HG02840 (cell line): ENCODE results near the gene HOXC6.

Experiments used
- ATAC-seq: cut with Tn5 transposase; IDR thresholded peaks from one replicate; pipeline ENCODE4 v1.9.1; 2021; ENCODE audit warnings: mild to moderate bottlenecking, moderate library complexity, moderate number of reproducible peaks; ENCODE audit not compliant: unreplicated experiment, low FRiP score

The HOXC6 gene

GRCh38 chr12:54028314-54029201 is at the start of gene HOXC6:
TSS of gene HOXC6 (plus strand) at chr12:54028440. CDS start at chr12:54028522, 82 bp downstream.
- ATAC-seq: no peak

- no peak for ATAC-seq
These were observed 49.5 kb upstream of the HOXC6 start for GRCh38 chr12:53978477-53979356.

- no peak for ATAC-seq
These were observed 48.0 kb upstream of the HOXC6 start for GRCh38 chr12:53980104-53980801.

GRCh38 chr12:53980802-53981496 is 47.3 kb upstream of the HOXC6 start:
- ATAC-seq: no peak

GRCh38 chr12:53981634-53982565 is 46.3 kb upstream of the HOXC6 start:
- no peak for ATAC-seq

GRCh38 chr12:53982648-53983567 is 45.3 kb upstream of the HOXC6 start:
- no peak for ATAC-seq

GRCh38 chr12:53983568-53983949 is 44.7 kb upstream of the HOXC6 start:
- no peak for ATAC-seq

GRCh38 chr12:53983950-53984572 is 44.2 kb upstream of the HOXC6 start:
- ATAC-seq: no peak

- ATAC-seq: no peak
These were observed 43.1 kb upstream of the HOXC6 start, which contains the start of gene HOXC10 for GRCh38 chr12:53984901-53985691. TSS of gene HOXC10 (plus strand) at chr12:53985146. CDS start at chr12:53985260, 114 bp downstream.

GRCh38 chr12:53985692-53985993 is 42.6 kb upstream of the HOXC6 start:
- ATAC-seq: no peak

GRCh38 chr12:53985994-53986685 is 42.1 kb upstream of the HOXC6 start:
- ATAC-seq: no peak

GRCh38 chr12:53986686-53987483 is 41.4 kb upstream of the HOXC6 start:
- no peak for ATAC-seq

GRCh38 chr12:53987787-53988230 is 40.4 kb upstream of the HOXC6 start:
- no peak for ATAC-seq

- no peak for ATAC-seq
These were observed 39.6 kb upstream of the HOXC6 start for GRCh38 chr12:53988541-53989226.
